Adrenal gland (tissue), 5 donors: Measurements from ENCODE around the gene ATP1B3.

ENCODE experiments used
- POLR2A ChIP-seq, 2 donors: fragments of 450-650 bp; IDR thresholded peaks; one replicate each; pipeline ENCODE4 v1.6.1; 2017; ENCODE audit warnings: antibody characterized with exemption in 2 of 2, mild to moderate bottlenecking in 2 of 2, moderate library complexity in 1 of 2
- TF ChIP-seq, protein P1 (sequence below), 6 experiments: fragments of 450-650 bp in 4 of 6; fragments of 200-600 bp in 2 of 6; sonication (generic) in 1 of 6; IDR thresholded peaks; 1 replicate in 5 of 6; 2 replicates in 1 of 6; pipeline versions ENCODE4 v1.5.1 to v1.8.0; 2016 to 2021; ENCODE audit warnings: antibody characterized with exemption in 6 of 6, mild to moderate bottlenecking in 2 of 6, moderate library complexity in 1 of 6
- donor health status: DM: no; HTN: no; CAD: no.

DNA sequence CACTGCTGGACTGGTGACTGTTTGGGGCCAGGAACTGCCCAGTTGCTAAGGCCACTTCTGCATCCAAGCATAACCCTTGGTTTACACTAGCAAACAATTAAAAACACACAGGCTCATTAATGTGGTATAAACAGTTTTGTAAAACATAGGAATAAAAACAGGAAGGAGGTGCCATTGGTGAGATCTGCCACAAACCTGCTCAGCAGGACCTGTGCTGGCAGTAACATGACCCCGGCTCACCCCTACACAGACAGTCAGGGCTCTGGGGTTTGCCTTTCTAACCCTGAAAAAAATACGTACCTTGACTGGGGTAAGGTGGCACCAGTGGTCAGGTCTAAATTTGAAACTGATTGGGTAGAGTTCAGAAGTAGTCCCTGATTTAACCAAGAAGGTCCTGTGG is 76.2 kb downstream of the ATP1B3 start:
- TF ChIP-seq, protein P1, sequence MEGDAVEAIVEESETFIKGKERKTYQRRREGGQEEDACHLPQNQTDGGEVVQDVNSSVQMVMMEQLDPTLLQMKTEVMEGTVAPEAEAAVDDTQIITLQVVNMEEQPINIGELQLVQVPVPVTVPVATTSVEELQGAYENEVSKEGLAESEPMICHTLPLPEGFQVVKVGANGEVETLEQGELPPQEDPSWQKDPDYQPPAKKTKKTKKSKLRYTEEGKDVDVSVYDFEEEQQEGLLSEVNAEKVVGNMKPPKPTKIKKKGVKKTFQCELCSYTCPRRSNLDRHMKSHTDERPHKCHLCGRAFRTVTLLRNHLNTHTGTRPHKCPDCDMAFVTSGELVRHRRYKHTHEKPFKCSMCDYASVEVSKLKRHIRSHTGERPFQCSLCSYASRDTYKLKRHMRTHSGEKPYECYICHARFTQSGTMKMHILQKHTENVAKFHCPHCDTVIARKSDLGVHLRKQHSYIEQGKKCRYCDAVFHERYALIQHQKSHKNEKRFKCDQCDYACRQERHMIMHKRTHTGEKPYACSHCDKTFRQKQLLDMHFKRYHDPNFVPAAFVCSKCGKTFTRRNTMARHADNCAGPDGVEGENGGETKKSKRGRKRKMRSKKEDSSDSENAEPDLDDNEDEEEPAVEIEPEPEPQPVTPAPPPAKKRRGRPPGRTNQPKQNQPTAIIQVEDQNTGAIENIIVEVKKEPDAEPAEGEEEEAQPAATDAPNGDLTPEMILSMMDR (IDR thresholded peaks at IDR 0.05), result no peak
- TF ChIP-seq POLR2A (IDR thresholded peaks at IDR 0.05), result no peak
